ENCODE results near the gene NOP14.

GRCh38 chr4:2965262-2965661 is 2.1 kb upstream of the NOP14 start:
- TF ChIP-seq TAF1 (IDR thresholded peaks at IDR 0.05; ENCODE audit: borderline replicate concordance, low read depth, low read length): no peak
- TF ChIP-seq POLR2A (IDR thresholded peaks at IDR 0.05; ENCODE audit: low read depth, low read length): no peak

Measured in GM12892 (cell line).